ENCODE results near the gene NYNRIN. TPM values are rescaled to one million over a fixed set of nuclear protein-coding genes. Genes with fewer than 3 reads are reported as not detected.

NYNRIN gene
- total RNA-seq, 1 experiment from 2014 or later: 16.6 TPM

- ChIA-PET CTCF (interaction anchor here (1.0 to 6.8 kb wide), 6 partner anchors 16 to 71 kb away, joined by 3 to 55 read pairs (median 5); partner anchors contain the start of genes CBLN3, KHNYN and NYNRIN), POLR2A (no interaction called here)
Measured at GRCh38 chr14:24378981-24379906, 19.6 kb upstream of the NYNRIN start.

GRCh38 chr14:24379907-24380730 is 18.7 kb upstream of the NYNRIN start:
- Mint-ChIP-seq H3K36me3 (no peaks in the 10 kb centered on the region), H3K4me1 (peaks cover 42% of the 10 kb centered on the region), H3K27me3 (ENCODE audit: low read depth) (no peaks in the 10 kb centered on the region; the same call in 1 of the 2 replicates), H3K27ac (no peak overlapping the region), H3K9me3 (no peaks in the 10 kb centered on the region), H3K4me3 (no peak overlapping the region)
- ChIA-PET CTCF (interaction anchor here (0.9 to 6.8 kb wide), 5 partner anchors 8 to 138 kb away, joined by 3 to 55 read pairs (median 3); partner anchors contain the start of genes CBLN3, KHNYN and NYNRIN), POLR2A (interaction anchor here (0.6 kb wide), 1 partner anchor 12 kb away, joined by 3 read pairs; the partner anchor contains the start of gene NFATC4)
- DNase-seq (ENCODE audit: low spot score): no peak
- no peak for ATAC-seq
- TF ChIP-seq, protein P1, sequence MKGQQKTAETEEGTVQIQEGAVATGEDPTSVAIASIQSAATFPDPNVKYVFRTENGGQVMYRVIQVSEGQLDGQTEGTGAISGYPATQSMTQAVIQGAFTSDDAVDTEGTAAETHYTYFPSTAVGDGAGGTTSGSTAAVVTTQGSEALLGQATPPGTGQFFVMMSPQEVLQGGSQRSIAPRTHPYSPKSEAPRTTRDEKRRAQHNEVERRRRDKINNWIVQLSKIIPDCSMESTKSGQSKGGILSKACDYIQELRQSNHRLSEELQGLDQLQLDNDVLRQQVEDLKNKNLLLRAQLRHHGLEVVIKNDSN (CRISPR knock-in tag; IDR thresholded peaks at IDR 0.05): no peak
- no peak for TF ChIP-seq PRRX2 (CRISPR knock-in tag; IDR thresholded peaks at IDR 0.05)
- TF ChIP-seq, protein P2, sequence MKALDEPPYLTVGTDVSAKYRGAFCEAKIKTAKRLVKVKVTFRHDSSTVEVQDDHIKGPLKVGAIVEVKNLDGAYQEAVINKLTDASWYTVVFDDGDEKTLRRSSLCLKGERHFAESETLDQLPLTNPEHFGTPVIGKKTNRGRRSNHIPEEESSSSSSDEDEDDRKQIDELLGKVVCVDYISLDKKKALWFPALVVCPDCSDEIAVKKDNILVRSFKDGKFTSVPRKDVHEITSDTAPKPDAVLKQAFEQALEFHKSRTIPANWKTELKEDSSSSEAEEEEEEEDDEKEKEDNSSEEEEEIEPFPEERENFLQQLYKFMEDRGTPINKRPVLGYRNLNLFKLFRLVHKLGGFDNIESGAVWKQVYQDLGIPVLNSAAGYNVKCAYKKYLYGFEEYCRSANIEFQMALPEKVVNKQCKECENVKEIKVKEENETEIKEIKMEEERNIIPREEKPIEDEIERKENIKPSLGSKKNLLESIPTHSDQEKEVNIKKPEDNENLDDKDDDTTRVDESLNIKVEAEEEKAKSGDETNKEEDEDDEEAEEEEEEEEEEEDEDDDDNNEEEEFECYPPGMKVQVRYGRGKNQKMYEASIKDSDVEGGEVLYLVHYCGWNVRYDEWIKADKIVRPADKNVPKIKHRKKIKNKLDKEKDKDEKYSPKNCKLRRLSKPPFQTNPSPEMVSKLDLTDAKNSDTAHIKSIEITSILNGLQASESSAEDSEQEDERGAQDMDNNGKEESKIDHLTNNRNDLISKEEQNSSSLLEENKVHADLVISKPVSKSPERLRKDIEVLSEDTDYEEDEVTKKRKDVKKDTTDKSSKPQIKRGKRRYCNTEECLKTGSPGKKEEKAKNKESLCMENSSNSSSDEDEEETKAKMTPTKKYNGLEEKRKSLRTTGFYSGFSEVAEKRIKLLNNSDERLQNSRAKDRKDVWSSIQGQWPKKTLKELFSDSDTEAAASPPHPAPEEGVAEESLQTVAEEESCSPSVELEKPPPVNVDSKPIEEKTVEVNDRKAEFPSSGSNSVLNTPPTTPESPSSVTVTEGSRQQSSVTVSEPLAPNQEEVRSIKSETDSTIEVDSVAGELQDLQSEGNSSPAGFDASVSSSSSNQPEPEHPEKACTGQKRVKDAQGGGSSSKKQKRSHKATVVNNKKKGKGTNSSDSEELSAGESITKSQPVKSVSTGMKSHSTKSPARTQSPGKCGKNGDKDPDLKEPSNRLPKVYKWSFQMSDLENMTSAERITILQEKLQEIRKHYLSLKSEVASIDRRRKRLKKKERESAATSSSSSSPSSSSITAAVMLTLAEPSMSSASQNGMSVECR (CRISPR knock-in tag; IDR thresholded peaks at IDR 0.05; ENCODE audit: borderline replicate concordance): no peak
- no peak for TF ChIP-seq GTF2I (CRISPR knock-in tag; conservative IDR thresholded peaks at IDR 0.05)
- TF ChIP-seq NR3C1 (CRISPR knock-in tag; conservative IDR thresholded peaks at IDR 0.05; ENCODE audit: low read depth): no peak
- no peak for TF ChIP-seq RELA (CRISPR knock-in tag; IDR thresholded peaks at IDR 0.05; ENCODE audit: borderline replicate concordance)
- TF ChIP-seq ZNF425 (CRISPR knock-in tag; conservative IDR thresholded peaks at IDR 0.05): no peak
- TF ChIP-seq, protein P3, sequence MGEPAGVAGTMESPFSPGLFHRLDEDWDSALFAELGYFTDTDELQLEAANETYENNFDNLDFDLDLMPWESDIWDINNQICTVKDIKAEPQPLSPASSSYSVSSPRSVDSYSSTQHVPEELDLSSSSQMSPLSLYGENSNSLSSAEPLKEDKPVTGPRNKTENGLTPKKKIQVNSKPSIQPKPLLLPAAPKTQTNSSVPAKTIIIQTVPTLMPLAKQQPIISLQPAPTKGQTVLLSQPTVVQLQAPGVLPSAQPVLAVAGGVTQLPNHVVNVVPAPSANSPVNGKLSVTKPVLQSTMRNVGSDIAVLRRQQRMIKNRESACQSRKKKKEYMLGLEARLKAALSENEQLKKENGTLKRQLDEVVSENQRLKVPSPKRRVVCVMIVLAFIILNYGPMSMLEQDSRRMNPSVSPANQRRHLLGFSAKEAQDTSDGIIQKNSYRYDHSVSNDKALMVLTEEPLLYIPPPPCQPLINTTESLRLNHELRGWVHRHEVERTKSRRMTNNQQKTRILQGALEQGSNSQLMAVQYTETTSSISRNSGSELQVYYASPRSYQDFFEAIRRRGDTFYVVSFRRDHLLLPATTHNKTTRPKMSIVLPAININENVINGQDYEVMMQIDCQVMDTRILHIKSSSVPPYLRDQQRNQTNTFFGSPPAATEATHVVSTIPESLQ (CRISPR knock-in tag; IDR thresholded peaks at IDR 0.05): no peak
- no peak for TF ChIP-seq KAT7 (CRISPR knock-in tag; IDR thresholded peaks at IDR 0.05; ENCODE audit: borderline replicate concordance)
- no peak for TF ChIP-seq ZNF532 (CRISPR knock-in tag; IDR thresholded peaks at IDR 0.05; ENCODE audit: borderline replicate concordance)
- no peak for TF ChIP-seq SMAD3 (CRISPR knock-in tag; IDR thresholded peaks at IDR 0.05; ENCODE audit: borderline replicate concordance)

More at GRCh38 chr14:24378981-24379906, 19.6 kb upstream of the NYNRIN start:
- no peaks in the 10 kb centered on the region for H3K36me3 Mint-ChIP-seq
- ATAC-seq (no peak), DNase-seq (ENCODE audit: low spot score) (no peak)
- no peaks in the 10 kb centered on the region for H3K9me3 Mint-ChIP-seq
- H3K27ac Mint-ChIP-seq: no peak overlapping the region
- TF ChIP-seq ZNF121 (CRISPR knock-in tag; IDR thresholded peaks at IDR 0.05) (peak; percentile 69; the same call in 1 of the 2 replicates), RELA (CRISPR knock-in tag; IDR thresholded peaks at IDR 0.05; ENCODE audit: borderline replicate concordance) (no peak)
- TF ChIP-seq, protein P4, sequence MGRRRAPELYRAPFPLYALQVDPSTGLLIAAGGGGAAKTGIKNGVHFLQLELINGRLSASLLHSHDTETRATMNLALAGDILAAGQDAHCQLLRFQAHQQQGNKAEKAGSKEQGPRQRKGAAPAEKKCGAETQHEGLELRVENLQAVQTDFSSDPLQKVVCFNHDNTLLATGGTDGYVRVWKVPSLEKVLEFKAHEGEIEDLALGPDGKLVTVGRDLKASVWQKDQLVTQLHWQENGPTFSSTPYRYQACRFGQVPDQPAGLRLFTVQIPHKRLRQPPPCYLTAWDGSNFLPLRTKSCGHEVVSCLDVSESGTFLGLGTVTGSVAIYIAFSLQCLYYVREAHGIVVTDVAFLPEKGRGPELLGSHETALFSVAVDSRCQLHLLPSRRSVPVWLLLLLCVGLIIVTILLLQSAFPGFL (CRISPR knock-in tag; IDR thresholded peaks at IDR 0.05; ENCODE audit: borderline replicate concordance): 0 out of 2 replicates have a peak, but pooled peaks have one; percentile 17
- no peaks in the 10 kb centered on the region; the same call in 1 of the 2 replicates for H3K27me3 Mint-ChIP-seq (ENCODE audit: low read depth)
- H3K4me1 Mint-ChIP-seq: peaks cover 42% of the 10 kb centered on the region
- no peak overlapping the region for H3K4me3 Mint-ChIP-seq

All from WTC11 (cell line).